GM18502 (cell line): ENCODE results near the gene FOSL1.

Experiments used
- ATAC-seq: cut with Tn5 transposase; IDR thresholded peaks from one replicate; pipeline ENCODE4 v1.9.1; 2021; ENCODE audit warnings: mild to moderate bottlenecking; ENCODE audit not compliant: unreplicated experiment, poor library complexity

The FOSL1 gene

DNA sequence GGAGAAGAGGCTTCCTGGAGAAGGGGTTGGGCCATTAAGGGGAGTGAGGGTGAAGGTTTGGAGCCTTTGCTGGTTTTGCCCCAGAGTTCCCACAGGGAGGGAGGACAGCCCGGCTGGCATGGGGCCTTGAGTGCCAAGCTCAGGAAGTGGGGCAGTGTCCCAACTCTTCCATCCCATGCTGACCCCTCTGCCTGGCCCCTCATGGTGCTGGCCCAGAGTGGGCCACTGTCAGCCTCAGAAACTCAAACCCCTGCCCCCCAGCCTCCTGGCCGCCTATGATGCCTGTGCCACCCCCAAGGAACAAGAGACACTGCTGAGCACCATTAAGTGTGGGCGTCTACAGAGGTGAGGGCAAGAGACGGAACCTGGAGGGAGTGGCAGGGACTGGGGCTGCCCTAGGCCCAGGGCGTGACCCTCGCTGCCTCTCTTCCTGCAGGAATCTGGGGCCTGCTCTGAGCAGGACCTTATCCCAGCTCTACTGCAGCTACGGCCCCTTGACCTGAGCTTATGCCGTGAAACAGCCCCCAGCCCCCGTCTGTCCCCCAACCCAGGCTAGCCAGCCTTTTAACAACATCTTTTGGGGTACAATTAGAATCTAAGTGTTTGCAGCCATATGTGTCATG lies 34.5 kb downstream of the FOSL1 start:
- no peak for ATAC-seq

DNA sequence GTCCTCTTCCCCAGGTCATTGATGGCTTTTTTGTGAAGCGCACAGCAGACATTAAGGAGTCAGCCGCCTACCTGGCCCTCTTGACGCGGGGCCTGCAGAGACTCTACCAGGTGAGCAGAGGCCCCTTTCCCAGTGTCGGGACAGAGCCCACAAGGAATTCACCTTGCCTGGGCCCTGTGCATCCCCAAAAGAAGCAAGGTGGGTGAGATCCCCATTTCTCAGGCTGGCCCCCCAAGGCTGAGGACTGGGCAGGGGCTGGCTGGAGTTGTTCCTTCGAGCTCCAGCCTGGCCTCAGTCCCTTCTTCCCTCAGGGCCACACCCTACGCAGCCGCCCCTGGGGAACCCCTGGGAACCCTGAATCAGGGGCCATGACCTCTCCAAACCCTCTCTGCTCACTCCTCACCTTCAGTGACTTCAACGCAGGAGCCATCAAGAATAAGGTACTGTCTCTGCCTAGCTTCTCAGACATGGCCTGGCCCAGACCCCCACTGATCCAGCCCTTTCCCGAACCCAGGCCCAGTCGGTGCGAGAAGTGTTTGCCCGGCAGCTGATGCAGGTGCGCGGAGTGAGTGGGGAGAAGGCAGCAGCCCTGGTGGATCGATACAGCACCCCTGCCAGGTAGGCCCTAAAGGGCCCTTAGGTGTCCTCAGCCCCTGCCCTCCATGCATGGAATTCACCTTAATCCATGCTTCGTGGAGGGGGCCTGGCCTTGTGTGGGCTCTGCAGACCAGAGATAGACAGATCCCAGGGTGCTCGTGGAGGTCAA lies 35.3 kb downstream of the FOSL1 start:
- ATAC-seq = no peak

DNA sequence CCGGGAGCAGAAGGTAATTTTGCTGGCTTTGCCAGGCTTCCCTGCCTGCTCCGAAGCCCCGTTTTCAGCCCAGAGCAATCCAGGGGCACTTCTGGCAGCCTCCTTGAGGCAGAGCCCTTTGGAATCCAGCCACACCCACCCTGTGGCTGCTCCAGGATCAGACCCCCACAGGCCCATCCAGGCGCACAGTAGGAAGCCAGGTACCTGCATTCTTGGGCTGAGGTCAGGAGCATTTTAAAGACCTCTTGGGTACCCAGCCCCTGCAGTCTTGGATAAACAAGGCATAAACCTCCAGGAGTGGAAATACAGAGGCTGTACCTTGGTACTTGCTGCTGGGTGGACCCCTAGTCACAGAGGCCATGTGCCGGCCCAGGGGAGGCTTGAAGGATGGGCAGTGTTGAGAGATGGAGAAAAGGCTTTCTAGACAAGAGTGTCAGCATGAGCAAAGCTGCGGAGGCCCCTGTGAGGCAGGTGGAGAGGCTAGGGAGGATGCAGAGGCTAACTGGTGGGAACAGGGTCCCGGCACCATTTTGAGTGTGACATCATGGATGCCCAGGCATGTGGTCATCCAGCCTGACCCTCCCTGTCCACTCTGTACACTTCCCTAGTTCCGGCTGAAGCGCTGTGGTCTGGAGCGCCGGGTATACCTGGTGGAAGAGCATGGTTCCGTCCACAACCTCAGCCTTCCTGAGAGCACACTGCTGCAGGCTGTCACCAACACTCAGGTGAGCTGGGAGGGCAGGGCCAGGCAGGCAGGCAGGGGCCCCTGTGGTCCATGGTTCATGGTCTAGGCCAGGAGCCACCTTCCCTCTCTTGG lies 36.1 kb downstream of the FOSL1 start:
- ATAC-seq = no peak

DNA sequence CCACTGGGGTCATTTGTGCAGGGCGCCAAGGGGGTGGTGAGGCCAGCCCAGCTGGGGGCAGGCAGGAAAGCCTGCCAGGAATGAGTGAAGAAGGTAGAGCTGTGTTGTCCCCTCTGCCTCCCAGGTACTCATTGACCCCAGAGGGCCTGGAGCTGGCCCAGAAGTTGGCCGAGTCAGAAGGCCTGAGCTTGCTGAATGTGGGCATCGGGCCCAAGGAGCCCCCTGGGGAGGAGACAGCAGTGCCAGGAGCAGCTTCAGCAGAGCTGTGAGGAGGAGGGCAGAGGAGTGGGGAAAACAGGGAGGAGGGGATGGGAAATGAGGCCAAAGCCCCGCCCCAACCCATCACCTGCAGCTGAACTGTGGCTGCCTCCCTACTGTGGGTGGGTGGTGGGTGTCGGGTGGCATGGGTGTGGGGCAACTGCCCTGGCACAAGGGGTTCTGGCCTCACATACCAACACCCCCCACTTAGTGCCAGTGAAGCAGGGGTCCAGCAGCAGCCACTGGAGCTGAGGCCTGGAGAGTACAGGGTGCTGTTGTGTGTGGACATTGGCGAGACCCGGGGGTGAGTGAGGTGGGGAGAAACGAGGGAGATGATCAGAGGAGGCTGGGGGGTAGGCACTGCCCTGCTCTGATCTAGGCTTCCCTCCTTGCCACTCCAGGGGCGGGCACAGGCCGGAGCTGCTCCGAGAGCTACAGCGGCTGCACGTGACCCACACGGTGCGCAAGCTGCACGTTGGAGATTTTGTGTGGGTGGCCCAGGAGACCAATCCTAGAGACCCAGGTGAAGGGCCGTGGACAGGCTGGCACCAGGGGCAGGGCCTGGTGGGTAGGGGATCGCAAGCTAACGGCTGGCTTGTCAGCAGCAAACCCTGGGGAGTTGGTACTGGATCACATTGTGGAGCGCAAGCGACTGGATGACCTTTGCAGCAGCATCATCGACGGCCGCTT lies 37.0 kb downstream of the FOSL1 start:
- no peak for ATAC-seq

DNA sequence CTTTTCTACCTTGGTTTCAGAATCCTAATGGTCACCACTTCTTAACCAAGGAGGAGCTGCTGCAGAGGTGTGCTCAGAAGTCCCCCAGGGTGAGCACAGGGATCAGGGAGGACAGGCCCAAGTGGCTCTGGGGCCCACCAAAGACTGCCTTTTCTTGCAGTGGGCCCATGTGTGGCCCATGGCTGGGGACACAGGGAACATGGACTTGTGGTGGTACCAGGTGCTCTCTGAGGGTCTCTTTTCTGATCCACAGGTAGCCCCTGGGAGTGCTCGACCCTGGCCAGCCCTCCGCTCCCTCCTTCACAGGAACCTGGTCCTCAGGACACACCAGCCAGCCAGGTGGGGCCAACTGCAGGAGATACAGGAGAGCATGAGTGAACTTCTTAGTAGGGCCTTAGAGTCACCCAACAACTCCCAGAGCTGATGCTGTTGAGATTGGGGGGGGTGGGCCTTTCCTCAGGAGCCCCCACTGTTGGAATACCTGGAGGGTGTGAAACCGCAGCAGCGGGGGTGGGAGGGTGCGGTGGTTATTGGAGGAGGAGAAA lies 37.9 kb downstream of the FOSL1 start:
- ATAC-seq = no peak

DNA sequence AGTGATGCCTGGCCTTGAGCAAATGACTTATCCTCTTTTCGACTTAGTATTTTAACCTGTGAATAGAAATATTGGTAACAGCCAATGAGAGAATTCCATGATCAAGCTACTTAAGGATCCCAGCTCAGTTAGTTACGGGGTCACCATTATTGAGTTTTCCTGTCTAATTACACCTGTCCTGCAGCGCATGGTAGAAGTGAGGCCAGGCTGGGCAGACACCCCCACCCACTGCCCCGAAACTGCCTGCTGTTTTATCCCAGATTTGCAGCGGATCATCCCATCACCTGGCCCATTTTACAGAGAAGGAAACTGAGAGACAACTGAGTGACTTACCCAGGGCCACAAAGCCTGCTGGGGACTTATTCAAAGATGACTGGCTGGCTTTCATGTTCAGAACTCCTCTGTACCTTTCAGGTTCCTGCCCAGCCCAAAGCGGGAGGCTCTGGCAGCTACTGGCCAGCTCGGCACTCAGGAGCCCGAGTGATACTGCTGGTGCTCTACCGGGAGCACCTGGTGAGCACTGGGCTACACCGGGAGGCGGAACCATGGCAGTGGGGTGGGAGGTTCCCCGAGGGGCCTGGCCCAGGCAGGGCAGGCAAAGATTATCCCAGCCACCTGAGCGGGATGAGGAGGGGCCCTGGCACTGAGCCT lies 38.5 kb downstream of the FOSL1 start:
- no peak for ATAC-seq

DNA sequence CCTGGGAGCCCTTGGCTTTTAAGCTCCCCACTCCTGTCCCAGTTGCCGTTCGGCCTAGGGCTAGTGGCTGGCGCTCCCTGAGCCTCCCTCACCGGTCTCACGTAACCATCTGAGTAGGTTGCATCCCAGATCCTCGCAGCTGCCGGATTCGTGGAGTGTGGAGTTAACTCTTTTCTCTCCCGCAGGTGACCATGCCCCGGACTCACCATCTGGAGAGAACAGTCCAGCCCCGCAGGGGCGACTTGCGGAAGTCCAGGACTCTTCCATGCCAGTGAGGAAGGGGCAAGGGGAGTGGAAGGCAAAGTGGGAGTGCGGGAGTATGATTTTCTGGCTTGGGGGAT lies 39.1 kb downstream of the FOSL1 start:
- ATAC-seq = no peak

GRCh38 chr11:65860278-65861164 lies 39.7 kb downstream of the FOSL1 start, which contains the start of gene MUS81:
TSS of gene MUS81 (plus strand) at chr11:65860433. CDS start at chr11:65860754, 321 bp downstream.
- ATAC-seq = peak; percentile 27

DNA sequence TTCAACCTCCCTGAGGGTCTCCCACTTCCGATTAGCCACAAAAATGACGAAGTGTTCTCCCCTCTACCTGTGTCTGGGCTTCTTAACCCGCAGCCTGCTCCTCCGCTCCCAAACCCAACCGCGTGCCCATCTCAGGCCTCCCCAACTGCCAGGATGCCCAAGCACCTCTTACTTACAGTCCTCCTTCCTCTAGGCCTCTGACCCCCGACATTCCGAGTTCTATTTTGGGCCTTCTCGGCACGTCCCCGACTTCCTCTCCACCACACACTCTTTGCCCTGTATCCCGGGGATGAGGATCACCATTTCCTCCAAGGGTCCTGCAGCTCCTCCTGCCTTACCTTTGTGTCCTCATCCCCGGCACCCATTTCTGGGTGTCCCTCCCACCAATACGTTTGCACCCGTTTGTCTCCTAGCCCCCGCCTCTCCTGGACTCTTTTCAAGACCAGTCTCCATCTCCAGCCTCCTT lies 40.3 kb downstream of the FOSL1 start:
- ATAC-seq = no peak

- peak; percentile 58 for ATAC-seq
Measured at GRCh38 chr11:65859095-65859811, 40.9 kb downstream of the FOSL1 start.

GRCh38 chr11:65858681-65859087 lies 41.5 kb downstream of the FOSL1 start:
- ATAC-seq = no peak

GRCh38 chr11:65857853-65858680 lies 42.1 kb downstream of the FOSL1 start, which contains the start of gene CFL1:
TSS of gene CFL1 (minus strand) at chr11:65858180. CDS start at chr11:65858099, 81 bp downstream.
- ATAC-seq = peak; percentile 52

DNA sequence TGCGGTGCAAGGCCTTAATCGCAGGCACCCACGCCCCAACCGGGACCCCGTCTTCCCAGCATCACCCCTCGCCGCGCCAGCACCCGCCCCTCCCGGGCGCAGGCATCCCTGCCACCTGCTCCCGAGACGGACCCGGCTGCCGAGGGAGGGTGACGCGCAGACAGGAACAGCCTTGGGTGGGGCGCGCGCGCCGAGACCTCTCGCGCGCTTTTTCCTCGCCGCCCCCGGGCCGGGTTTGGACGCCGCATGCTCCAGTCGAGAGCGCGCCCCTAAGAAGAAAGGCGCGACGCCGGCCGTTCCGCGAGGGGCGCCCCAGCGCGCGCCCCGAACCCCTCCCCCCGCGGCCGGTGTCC lies 42.7 kb downstream of the FOSL1 start:
- peak; percentile 1 for ATAC-seq

DNA sequence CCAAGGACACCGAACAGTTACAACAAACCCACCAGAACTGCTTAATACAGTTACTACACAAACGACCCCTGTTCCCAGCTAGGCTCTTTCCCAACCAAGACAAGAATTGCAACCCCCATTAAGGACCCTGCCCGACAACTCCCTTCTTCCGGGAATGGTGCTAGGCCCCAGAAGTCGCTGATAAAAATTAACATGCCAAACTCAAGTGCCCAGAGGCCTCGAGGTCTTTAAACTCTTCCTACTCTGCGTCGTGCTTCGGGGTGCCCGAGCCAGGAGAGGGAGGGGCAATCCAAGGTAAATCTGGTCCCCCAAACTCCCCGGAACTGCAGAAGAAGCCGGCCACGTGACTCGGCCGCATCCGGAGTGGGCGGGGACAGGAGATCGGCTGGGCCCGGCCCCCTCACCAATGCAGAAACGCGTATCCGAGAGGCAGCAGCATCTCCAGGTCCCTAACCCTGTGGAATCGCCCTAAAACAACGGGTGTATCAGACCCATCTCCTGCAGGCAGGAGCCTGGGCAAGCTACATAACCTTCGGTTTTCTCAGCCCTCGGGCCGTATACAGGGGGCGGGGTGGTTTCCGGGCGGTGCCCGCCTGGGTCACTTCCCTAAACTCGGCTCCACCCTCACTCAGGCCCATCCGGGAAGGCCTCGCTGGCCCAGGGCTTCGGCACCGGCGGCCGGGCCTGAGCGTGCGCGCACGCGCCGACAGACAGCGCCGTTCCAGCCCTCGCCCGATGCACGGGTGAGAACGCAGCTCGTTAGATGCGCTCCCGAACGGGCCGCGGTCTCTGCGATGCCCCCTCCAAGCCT lies 43.3 kb downstream of the FOSL1 start:
- peak; percentile 21 for ATAC-seq

GRCh38 chr11:65855927-65856363 lies 44.2 kb downstream of the FOSL1 start:
- ATAC-seq = no peak
